Adrenal gland (tissue), 12 donors: ENCODE data around the gene MAN1A1. TPM values are rescaled to one million over a fixed set of nuclear protein-coding genes. Genes with fewer than 3 reads are reported as not detected.
A peak's percentile ranks its signal among the peaks of the same experiment; 100 is the strongest.

ENCODE experiments used
- DNase-seq, 7 donors: peaks; one replicate each; pipeline ENCODE4 v3.0.0-alpha.2; 2019 to 2020
- H3K27ac ChIP-seq, 5 donors: fragments of 200-600 bp; sonication (generic) in 4 of 5; 1 replicate in 3 of 5; 2 replicates in 2 of 5; pipeline versions ENCODE4 v1.5.1 to v1.8.0; 2016 to 2020; ENCODE audit warnings: mild to moderate bottlenecking in 1 of 5
- H3K27me3 ChIP-seq: fragments of 200-600 bp; 2 replicates; pipeline ENCODE4 v1.8.0; 2021
- H3K36me3 ChIP-seq, 2 donors: fragments of 200-600 bp; replicated peaks in 1 of 2; 1 replicate in 1 of 2; 2 replicates in 1 of 2; pipeline versions ENCODE4 v1.5.1 to v1.8.0; 2018 to 2022
- H3K4me1 ChIP-seq, 2 donors: fragments of 200-600 bp; replicated peaks in 1 of 2; 1 replicate in 1 of 2; 2 replicates in 1 of 2; pipeline versions ENCODE4 v1.5.1 to v1.8.0; 2018 to 2021
- H3K4me3 ChIP-seq, 4 donors: fragments of 200-600 bp; sonication (generic) in 3 of 4; one replicate each; pipeline ENCODE4 v1.5.1; 2016 to 2018
- H3K9me3 ChIP-seq, 3 donors: fragments of 200-600 bp; sonication (generic) in 1 of 3; replicated peaks in 1 of 3; 1 replicate in 2 of 3; 2 replicates in 1 of 3; pipeline versions ENCODE4 v1.5.1 to v1.8.0; 2016 to 2021
- POLR2A ChIP-seq, 2 donors: fragments of 450-650 bp; IDR thresholded peaks; one replicate each; pipeline ENCODE4 v1.6.1; 2017; ENCODE audit warnings: antibody characterized with exemption in 2 of 2, mild to moderate bottlenecking in 2 of 2, moderate library complexity in 1 of 2
- WGBS, 4 donors: extraction: QIAGEN DNeasy Blood & Tissue Kit in 2 of 4; methylation state at CpG; one replicate each; pipeline versions ENCODE4 v1.1.5 to v1.1.7; 2013 to 2017; 5-methylcytosine and 5-hydroxymethylcytosine counted together
- intact Hi-C, 2 donors: fragments of 100-400 bp; cut with DNase I; formaldehyde crosslinking; loops; one replicate each; pipeline versions ENCODE4 v1.14.1 to v1.15.0; 2022 to 2023
- polyA plus RNA-seq, 3 donors: library from polyadenylated mRNA; stranded (reverse); fragments of 200-250 nt in 2 of 3; fragments of 350-450 nt in 1 of 3; fragmentation: Illumina TruSeq in 1 of 3; extraction: RNeasy Lipid Tissue Mini Kit (QIAGEN cat#74804) in 1 of 3; gene quantifications; one replicate each; pipeline ENCODE4 v1.2.3, GENCODE V29; 2013 to 2014
- total RNA-seq, 9 donors: library from RNA; depleted of rRNA in 4 of 9; stranded (reverse); fragments of >200 nt in 4 of 9; fragments of 120-200 nt in 1 of 9; fragmentation: NEBNext Ultra II Directional in 1 of 9; extraction: Animal tissue kit (Norgen Biotek cat#: 25700) in 1 of 9; gene quantifications; one replicate each; pipeline versions ENCODE4 v1.1.0 to v1.2.4, GENCODE V29; 2013 to 2023
- TF ChIP-seq, protein P1 (sequence below), 6 experiments: fragments of 450-650 bp in 4 of 6; fragments of 200-600 bp in 2 of 6; sonication (generic) in 1 of 6; IDR thresholded peaks; 1 replicate in 5 of 6; 2 replicates in 1 of 6; pipeline versions ENCODE4 v1.5.1 to v1.8.0; 2016 to 2021; ENCODE audit warnings: antibody characterized with exemption in 6 of 6, mild to moderate bottlenecking in 2 of 6, moderate library complexity in 1 of 6
- donor health status: healthy with polysubstance abuse.
- donor health status: Bipolar disorder and iron deficiency.
- donor health status: DM: yes; HTN: yes; CAD: no.
- donor health status: DM: no; HTN: no; CAD: no.
- donor health status: DM: no; HTN: no; CAD: no.
- donor health status: DM: yes; HTN: yes; CAD: no.

The MAN1A1 gene
- total and polyA plus RNA-seq, 12 donors = 11.1 to 178 (median 108) TPM

GRCh38 chr6:119267126-119267905, 82.2 kb downstream of the MAN1A1 start:
- intact Hi-C loops = no loop called here
- no peaks in the 10 kb centered on the region for H3K36me3 ChIP-seq

DNA sequence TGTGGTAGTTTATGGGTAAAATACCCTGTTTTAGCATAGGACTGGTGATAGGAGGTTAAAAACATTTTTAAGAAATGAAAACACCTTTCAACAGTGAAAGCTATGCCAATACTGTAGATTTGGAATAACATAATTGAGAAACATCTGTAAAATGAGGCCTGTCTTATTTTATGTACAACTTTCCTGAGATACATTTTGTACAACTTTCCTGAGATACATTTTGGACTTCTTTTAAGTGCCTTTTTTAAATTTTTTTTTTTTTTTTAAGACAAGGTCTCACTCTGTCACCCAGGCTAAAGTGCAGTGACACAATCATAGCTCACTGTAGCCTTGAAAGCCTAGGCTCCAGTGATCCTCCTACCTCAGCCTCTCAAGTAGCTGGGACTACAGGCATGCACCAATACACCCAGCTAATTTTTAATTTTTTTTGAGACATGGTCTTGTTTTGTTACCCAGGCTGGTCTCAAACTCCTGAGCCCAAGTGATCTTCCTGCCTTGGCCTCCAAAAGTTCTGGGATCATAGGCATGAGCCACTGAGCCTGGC, 84.6 kb downstream of the MAN1A1 start:
- no peak for TF ChIP-seq POLR2A (IDR thresholded peaks at IDR 0.05)
- TF ChIP-seq, protein P1, sequence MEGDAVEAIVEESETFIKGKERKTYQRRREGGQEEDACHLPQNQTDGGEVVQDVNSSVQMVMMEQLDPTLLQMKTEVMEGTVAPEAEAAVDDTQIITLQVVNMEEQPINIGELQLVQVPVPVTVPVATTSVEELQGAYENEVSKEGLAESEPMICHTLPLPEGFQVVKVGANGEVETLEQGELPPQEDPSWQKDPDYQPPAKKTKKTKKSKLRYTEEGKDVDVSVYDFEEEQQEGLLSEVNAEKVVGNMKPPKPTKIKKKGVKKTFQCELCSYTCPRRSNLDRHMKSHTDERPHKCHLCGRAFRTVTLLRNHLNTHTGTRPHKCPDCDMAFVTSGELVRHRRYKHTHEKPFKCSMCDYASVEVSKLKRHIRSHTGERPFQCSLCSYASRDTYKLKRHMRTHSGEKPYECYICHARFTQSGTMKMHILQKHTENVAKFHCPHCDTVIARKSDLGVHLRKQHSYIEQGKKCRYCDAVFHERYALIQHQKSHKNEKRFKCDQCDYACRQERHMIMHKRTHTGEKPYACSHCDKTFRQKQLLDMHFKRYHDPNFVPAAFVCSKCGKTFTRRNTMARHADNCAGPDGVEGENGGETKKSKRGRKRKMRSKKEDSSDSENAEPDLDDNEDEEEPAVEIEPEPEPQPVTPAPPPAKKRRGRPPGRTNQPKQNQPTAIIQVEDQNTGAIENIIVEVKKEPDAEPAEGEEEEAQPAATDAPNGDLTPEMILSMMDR (IDR thresholded peaks at IDR 0.05) = no peak
- no peak overlapping the region for H3K27ac ChIP-seq

More at GRCh38 chr6:119267126-119267905, 82.2 kb downstream of the MAN1A1 start:
- Histone ChIP-seq H3K27me3 (no peaks in the 10 kb centered on the region), H3K9me3 (peaks cover 0 to 6% (median 0%) of the 10 kb centered on the region in 3 donors), H3K27ac (no peak overlapping the region), H3K4me1 (no peaks in the 10 kb centered on the region), H3K4me3 (no peak overlapping the region)
- DNase-seq = no peak
- no peak for TF ChIP-seq POLR2A (IDR thresholded peaks at IDR 0.05)
- TF ChIP-seq, protein P1 (IDR thresholded peaks at IDR 0.05) = no peak
- 80 to 93% (median 87%) methylated on average over 1 of the region's 1 CpG for WGBS, 4 donors

GRCh38 chr6:119262612-119263011, 86.9 kb downstream of the MAN1A1 start:
- Histone ChIP-seq H3K36me3 (no peaks in the 10 kb centered on the region), H3K27me3 (no peaks in the 10 kb centered on the region), H3K9me3 (no peaks in the 10 kb centered on the region), H3K4me1 (peaks cover 0 to 10% of the 10 kb centered on the region in 2 donors), H3K4me3 (no peak overlapping the region), H3K27ac (no peak overlapping the region)
- 41 to 69% (median 42%) methylated on average over 2 of the region's 2 CpGs for WGBS, 4 donors
- no peak for DNase-seq
- TF ChIP-seq, protein P1 (IDR thresholded peaks at IDR 0.05) = no peak
- TF ChIP-seq POLR2A (IDR thresholded peaks at IDR 0.05) = no peak
- intact Hi-C loops = no loop called here

More for the DNA sequence above, 84.6 kb downstream of the MAN1A1 start:
- Histone ChIP-seq H3K27me3 (no peaks in the 10 kb centered on the region), H3K4me3 (no peak overlapping the region), H3K36me3 (no peaks in the 10 kb centered on the region), H3K4me1 (peaks cover 0 to 10% of the 10 kb centered on the region in 2 donors), H3K9me3 (no peaks in the 10 kb centered on the region)
- no peak for DNase-seq
- intact Hi-C loops = no loop called here

DNA sequence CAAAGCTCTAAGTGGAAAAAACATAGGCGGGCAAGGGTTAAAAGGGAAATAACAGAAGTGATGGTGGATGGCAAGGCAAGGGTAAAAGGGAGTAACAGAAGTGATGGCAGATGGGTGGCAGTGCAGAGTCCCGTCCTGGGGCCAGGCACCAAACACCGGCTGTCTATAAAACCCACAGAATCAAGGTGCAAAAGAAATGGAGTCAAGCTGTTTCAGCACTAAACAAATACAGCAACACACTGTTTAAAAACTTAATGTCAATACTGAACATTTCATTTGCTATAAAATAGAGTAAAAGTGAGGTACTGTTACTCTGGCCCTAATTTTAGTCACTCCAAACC, 87.6 kb downstream of the MAN1A1 start:
- 81 to 97% (median 90%) methylated on average over 3 of the region's 3 CpGs for WGBS, 4 donors
- H3K36me3 ChIP-seq = no peaks in the 10 kb centered on the region
- H3K9me3 ChIP-seq = no peaks in the 10 kb centered on the region
- TF ChIP-seq, protein P1 (IDR thresholded peaks at IDR 0.05) = no peak
- no peak for TF ChIP-seq POLR2A (IDR thresholded peaks at IDR 0.05)
- no peak for DNase-seq
- peaks cover 0 to 10% of the 10 kb centered on the region in 2 donors for H3K4me1 ChIP-seq
- H3K4me3 ChIP-seq = no peak overlapping the region
- peak overlapping the region in 1 of 5 donors; percentile 6 for H3K27ac ChIP-seq
- H3K27me3 ChIP-seq = no peaks in the 10 kb centered on the region
- intact Hi-C loops = no loop called here
